ENCODE data around the gene RSRC1.
"Not testable (repeated sequence)": the region's sequence is repeated elsewhere in the genome, so short reads cannot be mapped to it uniquely, and the experiment has no call there.

The RSRC1 gene

GRCh38 chr3:158103887-158104327, 6.0 kb upstream of the RSRC1 start:
- TF ChIP-seq JUND (IDR thresholded peaks at IDR 0.05; ENCODE audit: low read depth), result no peak
- in situ Hi-C loops (cut with HindIII; ENCODE audit: low pct_unique_long_range_greater_than_20kb, low sequenced_read_pairs), result no loop called here
- DNase-seq (ENCODE audit: low read depth in 1 of 2, low spot score in 1 of 2), result no peak

- in situ Hi-C loops (cut with HindIII; ENCODE audit: low pct_unique_long_range_greater_than_20kb, low sequenced_read_pairs), result no loop called here
Measured at GRCh38 chr3:158104431-158104921, 5.4 kb upstream of the RSRC1 start.

GRCh38 chr3:158105119-158105709, 4.7 kb upstream of the RSRC1 start:
- no peak for DNase-seq (ENCODE audit: low read depth in 1 of 2, low spot score in 1 of 2)
- in situ Hi-C loops (cut with HindIII; ENCODE audit: low pct_unique_long_range_greater_than_20kb, low sequenced_read_pairs), result no loop called here
- TF ChIP-seq JUND (IDR thresholded peaks at IDR 0.05; ENCODE audit: low read depth), result no peak

More at GRCh38 chr3:158104431-158104921, 5.4 kb upstream of the RSRC1 start:
- no peak for TF ChIP-seq JUND (IDR thresholded peaks at IDR 0.05; ENCODE audit: low read depth)
- no peak for DNase-seq (ENCODE audit: low read depth in 1 of 2, low spot score in 1 of 2)

- in situ Hi-C loops (cut with HindIII; ENCODE audit: low pct_unique_long_range_greater_than_20kb, low sequenced_read_pairs), result no loop called here
- DNase-seq (ENCODE audit: low read depth in 1 of 2, low spot score in 1 of 2), result peak in 1 of 2 experiments; percentile 22
- TF ChIP-seq JUND (IDR thresholded peaks at IDR 0.05; ENCODE audit: low read depth), result no peak
Measured at GRCh38 chr3:158105710-158106253, 4.1 kb upstream of the RSRC1 start.

GRCh38 chr3:158106766-158107471, 3.0 kb upstream of the RSRC1 start:
- TF ChIP-seq JUND (IDR thresholded peaks at IDR 0.05; ENCODE audit: low read depth), result no peak
- peak in 1 of 2 experiments; percentile 30 for DNase-seq (ENCODE audit: low read depth in 1 of 2, low spot score in 1 of 2)
- in situ Hi-C loops (cut with HindIII; ENCODE audit: low pct_unique_long_range_greater_than_20kb, low sequenced_read_pairs), result no loop called here

GRCh38 chr3:158107605-158108444, 2.1 kb upstream of the RSRC1 start:
- peak in 1 of 2 experiments; percentile 37 for DNase-seq (ENCODE audit: low read depth in 1 of 2, low spot score in 1 of 2)
- in situ Hi-C loops (cut with HindIII; ENCODE audit: low pct_unique_long_range_greater_than_20kb, low sequenced_read_pairs), result no loop called here
- TF ChIP-seq JUND (IDR thresholded peaks at IDR 0.05; ENCODE audit: low read depth), result no peak

GRCh38 chr3:158108445-158108985, 1.4 kb upstream of the RSRC1 start:
- no peak for TF ChIP-seq JUND (IDR thresholded peaks at IDR 0.05; ENCODE audit: low read depth)
- DNase-seq (ENCODE audit: low read depth in 1 of 2, low spot score in 1 of 2), result no peak

GRCh38 chr3:158109295-158109803, 540 bp upstream of the RSRC1 start:
- in situ Hi-C loops (cut with HindIII; ENCODE audit: low pct_unique_long_range_greater_than_20kb, low sequenced_read_pairs), result no loop called here
- TF ChIP-seq JUND (IDR thresholded peaks at IDR 0.05; ENCODE audit: low read depth), result no peak
- no peak for DNase-seq (ENCODE audit: low read depth in 1 of 2, low spot score in 1 of 2)

More at GRCh38 chr3:158108445-158108985, 1.4 kb upstream of the RSRC1 start:
- in situ Hi-C loops (cut with HindIII; ENCODE audit: low pct_unique_long_range_greater_than_20kb, low sequenced_read_pairs), result no loop called here

GRCh38 chr3:158110658-158111018, 749 bp downstream of the RSRC1 start:
- DNase-seq (ENCODE audit: low read depth in 1 of 2, low spot score in 1 of 2), result no peak
- TF ChIP-seq JUND (IDR thresholded peaks at IDR 0.05; ENCODE audit: low read depth), result no peak
- in situ Hi-C loops (cut with HindIII; ENCODE audit: low pct_unique_long_range_greater_than_20kb, low sequenced_read_pairs), result no loop called here

GRCh38 chr3:158111861-158112260, 2.0 kb downstream of the RSRC1 start:
- DNase-seq (ENCODE audit: low read depth in 1 of 2, low spot score in 1 of 2), result peak in 1 of 2 experiments; percentile 18
- in situ Hi-C loops (cut with HindIII; ENCODE audit: low pct_unique_long_range_greater_than_20kb, low sequenced_read_pairs), result no loop called here
- no peak for TF ChIP-seq JUND (IDR thresholded peaks at IDR 0.05; ENCODE audit: low read depth)

GRCh38 chr3:158113595-158113994, 3.7 kb downstream of the RSRC1 start:
- in situ Hi-C loops (cut with HindIII; ENCODE audit: low pct_unique_long_range_greater_than_20kb, low sequenced_read_pairs); DNase-seq (ENCODE audit: low read depth in 1 of 2, low spot score in 1 of 2): not testable (repeated sequence)

GRCh38 chr3:158120330-158120729, 10.4 kb downstream of the RSRC1 start:
- in situ Hi-C loops (cut with HindIII; ENCODE audit: low pct_unique_long_range_greater_than_20kb, low sequenced_read_pairs), result no loop called here
- no peak for TF ChIP-seq JUND (IDR thresholded peaks at IDR 0.05; ENCODE audit: low read depth)
- no peak for DNase-seq (ENCODE audit: low read depth in 1 of 2, low spot score in 1 of 2)
